Neural cell (in vitro differentiated cells): Measurements from ENCODE around the gene ACAP1. TPM values are rescaled to one million over a fixed set of nuclear protein-coding genes. Genes with fewer than 3 reads are reported as not detected.

Experiments
- H2AFZ ChIP-seq: fragments of 200-600, 300-800 bp; sonication (generic), shearing (Covaris generic); 2 replicates; pipeline ENCODE4 v1.6.0; 2014; ENCODE audit warnings: low read depth, mild to moderate bottlenecking, antibody characterized with exemption, low read length, moderate library complexity
- H3F3A ChIP-seq: fragments of 200-600 bp; shearing (Covaris generic); 2 replicates; pipeline ENCODE4 v1.6.1; 2016; ENCODE audit warnings: mild to moderate bottlenecking, moderate library complexity, mixed read lengths, antibody characterized with exemption, low read length; ENCODE audit not compliant: insufficient read depth, poor library complexity, severe bottlenecking
- H3K27ac ChIP-seq: fragments of 200-600, 300-800 bp; sonication (generic), shearing (Covaris generic); 2 replicates; pipeline ENCODE4 v1.5.1; 2014; ENCODE audit warnings: mild to moderate bottlenecking, low read length, moderate library complexity
- H3K27me3 ChIP-seq: fragments of 300-800, 200-600 bp; sonication (generic), shearing (Covaris generic); 2 replicates; pipeline ENCODE4 v1.6.0; 2014; ENCODE audit warnings: mild to moderate bottlenecking, low read depth, low read length, moderate library complexity; ENCODE audit not compliant: insufficient read depth
- H3K36me3 ChIP-seq: fragments of 300-800, 200-600 bp; sonication (generic), shearing (Covaris generic); 2 replicates; pipeline ENCODE4 v1.5.1; 2014; ENCODE audit warnings: mild to moderate bottlenecking, antibody characterized with exemption, low read length, moderate library complexity; ENCODE audit not compliant: insufficient read depth
- H3K4me2 ChIP-seq: fragments of 300-800, 200-600 bp; sonication (generic), shearing (Covaris generic); 2 replicates; pipeline ENCODE4 v1.6.0; 2014; ENCODE audit warnings: mild to moderate bottlenecking, low read length
- H3K4me3 ChIP-seq: fragments of 300-800, 200-600 bp; sonication (generic), shearing (Covaris generic); 2 replicates; pipeline ENCODE4 v1.5.1; 2014; ENCODE audit warnings: mild to moderate bottlenecking, low read length, moderate library complexity
- H3K79me2 ChIP-seq: fragments of 200-600 bp; shearing (Covaris generic); replicated peaks from 2 replicates; pipeline ENCODE4 v1.6.0; 2014; ENCODE audit warnings: mild to moderate bottlenecking, low read length, moderate library complexity; ENCODE audit not compliant: insufficient read depth
- H3K9ac ChIP-seq: fragments of 300-800, 200-600 bp; sonication (generic), shearing (Covaris generic); 2 replicates; pipeline ENCODE4 v1.6.1; 2016; ENCODE audit warnings: mild to moderate bottlenecking, low read length, mixed read lengths
- H3K9me2 ChIP-seq: fragments of 200-600 bp; shearing (Covaris generic); 2 replicates; pipeline ENCODE4 v1.6.1; 2016; ENCODE audit warnings: mild to moderate bottlenecking, low read length, mixed read lengths; ENCODE audit not compliant: insufficient read depth
- H3K9me3 ChIP-seq: fragments of 200-600, 300-800 bp; sonication (generic), shearing (Covaris generic); 2 replicates; pipeline ENCODE4 v1.6.1; 2016; ENCODE audit warnings: mild to moderate bottlenecking, mixed run types, low read length, moderate library complexity, mixed read lengths
- H4K20me1 ChIP-seq: fragments of 200-600 bp; shearing (Covaris generic); 2 replicates; pipeline ENCODE4 v1.6.1; 2016; ENCODE audit warnings: mild to moderate bottlenecking, mixed run types; ENCODE audit not compliant: insufficient read depth
- CTCF ChIP-seq: fragments of 450-650 bp; IDR thresholded peaks from 2 replicates; pipeline ENCODE4 v1.5.1; 2014; ENCODE audit warnings: antibody characterized with exemption, mild to moderate bottlenecking, moderate library complexity; ENCODE audit not compliant: poor library complexity, severe bottlenecking
- EP300 ChIP-seq: fragments of 450-650 bp; conservative IDR thresholded peaks from 2 replicates; pipeline ENCODE4 v1.6.1; 2014; ENCODE audit warnings: antibody characterized with exemption, mild to moderate bottlenecking, moderate library complexity; ENCODE audit not compliant: poor library complexity, severe bottlenecking
- EZH2 ChIP-seq: fragments of 200-600, 300-800 bp; shearing (Covaris generic), sonication (generic); IDR thresholded peaks from 2 replicates; pipeline ENCODE4 v1.6.1; 2014; ENCODE audit warnings: antibody characterized with exemption, low read length, borderline replicate concordance, mild to moderate bottlenecking; ENCODE audit not compliant: insufficient read depth, poor library complexity, severe bottlenecking
- MXI1 ChIP-seq: fragments of 450-650 bp; conservative IDR thresholded peaks from 2 replicates; pipeline ENCODE4 v1.6.1; 2014; ENCODE audit warnings: antibody characterized with exemption, mild to moderate bottlenecking; ENCODE audit not compliant: poor library complexity, severe bottlenecking
- POLR2AphosphoS5 ChIP-seq: IDR thresholded peaks from 2 replicates; pipeline ENCODE4 v1.6.1; 2012
- RAD21 ChIP-seq: fragments of 450-650 bp; conservative IDR thresholded peaks from 2 replicates; pipeline ENCODE4 v1.6.1; 2014; ENCODE audit warnings: antibody characterized with exemption, mild to moderate bottlenecking, moderate library complexity
- SMC3 ChIP-seq: fragments of 450-650 bp; conservative IDR thresholded peaks from 2 replicates; pipeline ENCODE4 v1.6.1; 2014; ENCODE audit warnings: antibody characterized with exemption, mild to moderate bottlenecking, moderate library complexity; ENCODE audit not compliant: poor library complexity
- TAF1 ChIP-seq: IDR thresholded peaks from 2 replicates; pipeline ENCODE4 v1.6.1; 2012; ENCODE audit warnings: low read depth
- polyA plus RNA-seq: library from polyadenylated mRNA; depleted of rRNA; stranded (reverse); fragments of >200 nt; gene quantifications from 2 replicates; pipeline ENCODE4 v1.2.3, GENCODE V29; 2014
- small RNA-seq, 3 experiments: library from RNA; depleted of rRNA; stranded (forward); fragments of <200 nt; gene quantifications; one replicate each; pipeline ENCODE3, GENCODE V24; 2012
- TF ChIP-seq, protein P1 (sequence below): IDR thresholded peaks from 2 replicates; pipeline ENCODE4 v1.6.1; 2012; ENCODE audit warnings: borderline replicate concordance

Gene ACAP1
- polyA plus RNA-seq, 1 donor from 2014 or later: 0.66 TPM

- Histone ChIP-seq H3K4me3 (no peak overlapping the region), H3K79me2 (no peaks in the 10 kb centered on the region), H4K20me1 (no peaks in the 10 kb centered on the region), H3K4me2 (no peak overlapping the region), H2AFZ (no peak overlapping the region), H3K27ac (no peak overlapping the region), H3F3A (no peaks in the 10 kb centered on the region), H3K36me3 (no peaks in the 10 kb centered on the region), H3K9me3 (no peaks in the 10 kb centered on the region), H3K9me2 (no peaks in the 10 kb centered on the region), H3K9ac (no peak overlapping the region), H3K27me3 (no peaks in the 10 kb centered on the region)
- TF ChIP-seq MXI1 (no peak), EZH2 (no peak), POLR2AphosphoS5 (no peak), EP300 (no peak), TAF1 (no peak), CTCF (no peak), RAD21 (no peak), SMC3 (no peak)
- TF ChIP-seq, protein P1, sequence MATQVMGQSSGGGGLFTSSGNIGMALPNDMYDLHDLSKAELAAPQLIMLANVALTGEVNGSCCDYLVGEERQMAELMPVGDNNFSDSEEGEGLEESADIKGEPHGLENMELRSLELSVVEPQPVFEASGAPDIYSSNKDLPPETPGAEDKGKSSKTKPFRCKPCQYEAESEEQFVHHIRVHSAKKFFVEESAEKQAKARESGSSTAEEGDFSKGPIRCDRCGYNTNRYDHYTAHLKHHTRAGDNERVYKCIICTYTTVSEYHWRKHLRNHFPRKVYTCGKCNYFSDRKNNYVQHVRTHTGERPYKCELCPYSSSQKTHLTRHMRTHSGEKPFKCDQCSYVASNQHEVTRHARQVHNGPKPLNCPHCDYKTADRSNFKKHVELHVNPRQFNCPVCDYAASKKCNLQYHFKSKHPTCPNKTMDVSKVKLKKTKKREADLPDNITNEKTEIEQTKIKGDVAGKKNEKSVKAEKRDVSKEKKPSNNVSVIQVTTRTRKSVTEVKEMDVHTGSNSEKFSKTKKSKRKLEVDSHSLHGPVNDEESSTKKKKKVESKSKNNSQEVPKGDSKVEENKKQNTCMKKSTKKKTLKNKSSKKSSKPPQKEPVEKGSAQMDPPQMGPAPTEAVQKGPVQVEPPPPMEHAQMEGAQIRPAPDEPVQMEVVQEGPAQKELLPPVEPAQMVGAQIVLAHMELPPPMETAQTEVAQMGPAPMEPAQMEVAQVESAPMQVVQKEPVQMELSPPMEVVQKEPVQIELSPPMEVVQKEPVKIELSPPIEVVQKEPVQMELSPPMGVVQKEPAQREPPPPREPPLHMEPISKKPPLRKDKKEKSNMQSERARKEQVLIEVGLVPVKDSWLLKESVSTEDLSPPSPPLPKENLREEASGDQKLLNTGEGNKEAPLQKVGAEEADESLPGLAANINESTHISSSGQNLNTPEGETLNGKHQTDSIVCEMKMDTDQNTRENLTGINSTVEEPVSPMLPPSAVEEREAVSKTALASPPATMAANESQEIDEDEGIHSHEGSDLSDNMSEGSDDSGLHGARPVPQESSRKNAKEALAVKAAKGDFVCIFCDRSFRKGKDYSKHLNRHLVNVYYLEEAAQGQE: no peak
Observed at GRCh38 chr17:7396147-7396546, 59.8 kb downstream of the ACAP1 start.

- H3K4me3 ChIP-seq: no peak overlapping the region
- no peaks in the 10 kb centered on the region for H3K27me3 ChIP-seq
- H3K27ac ChIP-seq: no peak overlapping the region
- peaks cover 5% of the 10 kb centered on the region for H3F3A ChIP-seq
- H3K9me3 ChIP-seq: no peaks in the 10 kb centered on the region
- H3K9ac ChIP-seq: no peak overlapping the region
- H4K20me1 ChIP-seq: no peaks in the 10 kb centered on the region
- no peaks in the 10 kb centered on the region for H3K9me2 ChIP-seq
- H3K79me2 ChIP-seq: peaks cover 3% of the 10 kb centered on the region
- H2AFZ ChIP-seq: no peak overlapping the region
- TF ChIP-seq POLR2AphosphoS5 (no peak), EP300 (no peak), TAF1 (no peak), MXI1 (no peak), EZH2 (no peak)
- TF ChIP-seq, protein P1: no peak
- H3K4me2 ChIP-seq: no peak overlapping the region
- H3K36me3 ChIP-seq: no peaks in the 10 kb centered on the region
Observed at GRCh38 chr17:7398612-7399011, 62.3 kb downstream of the ACAP1 start.

Small RNA genes within 50 kb of the gene (small RNA-seq; reads per million reads assigned to genes)
- 0 reads per million in 3 experiments for gene AC026954.2

Other genes starting within 250 kb of the ACAP1 start
- not detected in 2 replicates for gene ASGR2, start 221.7 kb upstream of the ACAP1 start, polyA plus RNA-seq
- gene ASGR1, start 157.2 kb upstream of the ACAP1 start, polyA plus RNA-seq: 75.6 and 80.2 TPM in 2 replicates
- 126 and 145 TPM in 2 replicates for gene DLG4, start 116.7 kb upstream of the ACAP1 start, polyA plus RNA-seq
- gene ACADVL, start 116.6 kb upstream of the ACAP1 start, polyA plus RNA-seq: 397 and 483 TPM in 2 replicates
- 41.1 and 59.2 TPM in 2 replicates for gene DVL2, start 102.0 kb upstream of the ACAP1 start, polyA plus RNA-seq
- 55.7 and 60.3 TPM in 2 replicates for gene PHF23, start 97.1 kb upstream of the ACAP1 start, polyA plus RNA-seq
- 384 and 512 TPM in 2 replicates for gene GABARAP, start 94.1 kb upstream of the ACAP1 start, polyA plus RNA-seq
- gene CTDNEP1, start 84.8 kb upstream of the ACAP1 start, polyA plus RNA-seq: 37.3 and 39.4 TPM in 2 replicates
- gene ELP5, start 84.3 kb upstream of the ACAP1 start, polyA plus RNA-seq: 82.7 and 99.5 TPM in 2 replicates
- gene CLDN7, start 74.1 kb upstream of the ACAP1 start, polyA plus RNA-seq: 0.27 TPM in 1 of 2 replicates, not detected in the other
- gene SLC2A4, start 54.8 kb upstream of the ACAP1 start, polyA plus RNA-seq: not detected in 2 replicates
- gene YBX2, start 41.9 kb upstream of the ACAP1 start, polyA plus RNA-seq: 1.8 and 2.1 TPM in 2 replicates
- 164 and 178 TPM in 2 replicates for gene EIF5A, start 28.9 kb upstream of the ACAP1 start, polyA plus RNA-seq
- 108 and 116 TPM in 2 replicates for gene GPS2, start 21.2 kb upstream of the ACAP1 start, polyA plus RNA-seq
- 58.4 and 61.0 TPM in 2 replicates for gene NEURL4, start 7.2 kb upstream of the ACAP1 start, polyA plus RNA-seq
- gene KCTD11, start 15.6 kb downstream of the ACAP1 start, polyA plus RNA-seq: 2.8 TPM in 2 replicates
- not detected in 2 replicates for gene TMEM95, start 18.6 kb downstream of the ACAP1 start, polyA plus RNA-seq
- 0.83 and 1.5 TPM in 2 replicates for gene TNK1, start 44.6 kb downstream of the ACAP1 start, polyA plus RNA-seq
- 15.9 and 25.2 TPM in 2 replicates for gene PLSCR3, start 58.0 kb downstream of the ACAP1 start, polyA plus RNA-seq
- gene TMEM256, start 67.6 kb downstream of the ACAP1 start, polyA plus RNA-seq: 158 and 161 TPM in 2 replicates
- gene NLGN2, start 71.3 kb downstream of the ACAP1 start, polyA plus RNA-seq: 13.8 and 21.5 TPM in 2 replicates
- gene SPEM1, start 83.8 kb downstream of the ACAP1 start, polyA plus RNA-seq: not detected in 2 replicates
- not detected in 2 replicates for gene SPEM2, start 89.1 kb downstream of the ACAP1 start, polyA plus RNA-seq
- not detected in 2 replicates for gene SPEM3, start 92.3 kb downstream of the ACAP1 start, polyA plus RNA-seq
- 0.14 TPM in 1 of 2 replicates, not detected in the other for gene TMEM102, start 98.9 kb downstream of the ACAP1 start, polyA plus RNA-seq
- gene FGF11, start 103.0 kb downstream of the ACAP1 start, polyA plus RNA-seq: 15.8 and 16.4 TPM in 2 replicates
- 17.9 and 18.2 TPM in 2 replicates for gene CHRNB1, start 108.5 kb downstream of the ACAP1 start, polyA plus RNA-seq
- 8.0 and 9.2 TPM in 2 replicates for gene ZBTB4, start 143.1 kb downstream of the ACAP1 start, polyA plus RNA-seq
- gene SLC35G6, start 144.9 kb downstream of the ACAP1 start, polyA plus RNA-seq: not detected in 2 replicates
- gene POLR2A, start 147.8 kb downstream of the ACAP1 start, polyA plus RNA-seq: 9.1 and 22.6 TPM in 2 replicates
- not detected in 2 replicates for gene TNFSF12, start 212.5 kb downstream of the ACAP1 start, polyA plus RNA-seq
- gene TNFSF13, start 222.2 kb downstream of the ACAP1 start, polyA plus RNA-seq: 0.15 TPM in 1 of 2 replicates, not detected in the other
- gene SENP3, start 225.4 kb downstream of the ACAP1 start, polyA plus RNA-seq: 148 and 151 TPM in 2 replicates
- gene CD68, start 243.1 kb downstream of the ACAP1 start, polyA plus RNA-seq: not detected in 2 replicates
- gene MPDU1, start 247.3 kb downstream of the ACAP1 start, polyA plus RNA-seq: 110 and 118 TPM in 2 replicates